KBM-7 (cell line): Measurements from ENCODE around the gene BPIFB4.
"Not testable (repeated sequence)": the region's sequence is repeated elsewhere in the genome, so short reads cannot be mapped to it uniquely, and the experiment has no call there.

Experiments
- DNase-seq: peaks from one replicate; pipeline ENCODE4 v3.0.0-alpha.2; 2015
- in situ Hi-C: fragments of 300-500 bp; cut with MboI; formaldehyde crosslinking; loops from 2 replicates; pipeline ENCODE4 v1.14.3; 2020; ENCODE audit warnings: low sequenced_read_pairs, low pct_unique_long_range_greater_than_20kb, mixed read lengths

BPIFB4 gene

DNA sequence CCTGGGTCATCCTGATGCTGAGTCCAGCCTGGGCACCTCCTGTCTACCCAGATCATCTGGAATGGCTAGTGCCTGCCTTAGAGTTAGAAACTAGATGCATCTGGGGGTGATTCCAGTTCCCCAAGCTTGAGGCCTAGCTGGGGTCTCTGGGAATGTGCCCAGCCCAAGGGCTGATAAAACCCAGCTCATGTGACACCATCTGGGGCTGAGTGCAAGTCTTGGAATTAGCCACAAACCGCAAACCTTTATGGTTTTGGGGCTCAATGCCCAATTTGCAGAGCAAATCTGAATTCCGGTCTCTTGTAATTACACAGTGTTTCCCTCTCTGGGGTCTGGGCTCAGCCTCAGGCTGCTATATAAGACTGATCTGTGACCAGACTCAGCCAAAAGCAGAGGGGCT, at the start of gene BPIFB4:
Gene BPIFB4 (plus strand): TSS at position 385 of the 400 bp plus-strand sequence. CDS start 1,884 bp downstream, outside the sequence.
- in situ Hi-C loops, result no loop called here
- DNase-seq, result no peak

DNA sequence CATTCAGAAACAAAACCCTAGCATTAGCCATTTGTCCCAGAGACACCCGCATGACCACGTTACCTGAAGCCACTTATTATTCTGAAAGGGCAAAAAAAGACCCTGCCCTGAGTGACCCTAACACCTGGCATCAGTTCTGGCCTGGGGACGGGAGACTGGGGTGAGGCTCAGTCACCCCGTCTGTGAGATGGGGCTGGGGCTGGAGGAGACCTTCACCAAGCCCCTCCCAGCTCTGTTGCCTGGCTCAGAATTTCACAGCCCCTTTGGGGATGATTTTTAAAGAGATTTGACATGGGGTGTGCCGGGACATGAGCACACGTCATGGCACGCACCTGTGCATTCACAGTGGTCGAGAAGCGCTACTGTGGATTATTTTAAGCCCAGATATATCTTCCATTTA, 49.4 kb upstream of the BPIFB4 start:
- in situ Hi-C loops, result no loop called here
- DNase-seq, result no peak

DNA sequence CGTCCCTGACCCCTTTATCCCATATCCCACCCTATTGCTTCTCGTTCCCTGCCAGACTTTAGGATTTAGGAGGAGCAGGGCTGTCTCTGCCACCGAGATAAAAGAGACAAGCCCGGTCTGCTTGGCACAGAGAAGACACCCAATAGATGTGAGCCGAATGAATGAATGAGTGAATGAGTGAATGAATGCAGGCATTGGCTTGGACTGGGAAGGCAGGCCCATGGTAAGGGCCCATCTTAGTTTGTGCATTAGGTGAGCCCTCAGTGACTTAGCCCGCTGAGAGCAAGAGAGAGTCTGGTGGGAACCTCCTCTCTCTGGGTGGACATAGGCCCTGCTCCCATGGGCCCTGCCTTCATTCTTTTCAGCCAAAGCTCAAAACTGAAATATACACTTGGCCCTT, 48.9 kb upstream of the BPIFB4 start:
- in situ Hi-C loops, result no loop called here
- DNase-seq, result no peak

GRCh38 chr20:33031531-33031930, 47.9 kb upstream of the BPIFB4 start, which contains the start of gene BPIFB6:
TSS of gene BPIFB6 (plus strand) at chr20:33031648. CDS start at chr20:33031648, 0 bp downstream.
- in situ Hi-C loops, result no loop called here
- DNase-seq, result no peak

- in situ Hi-C loops, result no loop called here
These were observed 46.9 kb upstream of the BPIFB4 start for GRCh38 chr20:33032555-33032954.

DNA sequence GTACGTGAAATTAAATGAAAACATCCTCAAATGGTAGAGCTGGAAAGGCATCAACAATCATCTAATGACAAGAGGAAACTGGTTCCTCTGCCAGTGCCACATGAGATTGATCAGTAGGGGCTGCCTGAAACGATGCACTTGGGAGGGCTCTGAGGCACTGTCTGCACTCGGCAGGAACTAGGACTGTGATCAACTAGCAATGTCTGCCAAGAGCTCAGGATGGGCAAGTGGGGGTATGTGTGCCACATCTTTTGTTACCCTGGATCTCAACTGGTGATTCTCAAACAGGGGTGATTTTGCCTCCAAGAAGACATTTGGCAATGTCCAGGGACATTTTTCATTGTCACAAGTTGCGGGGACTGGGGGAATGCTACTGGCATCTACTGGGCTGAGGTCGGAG, 46.1 kb upstream of the BPIFB4 start:
- no peak for DNase-seq

More at GRCh38 chr20:33032555-33032954, 46.9 kb upstream of the BPIFB4 start:
- DNase-seq, result no peak

DNA sequence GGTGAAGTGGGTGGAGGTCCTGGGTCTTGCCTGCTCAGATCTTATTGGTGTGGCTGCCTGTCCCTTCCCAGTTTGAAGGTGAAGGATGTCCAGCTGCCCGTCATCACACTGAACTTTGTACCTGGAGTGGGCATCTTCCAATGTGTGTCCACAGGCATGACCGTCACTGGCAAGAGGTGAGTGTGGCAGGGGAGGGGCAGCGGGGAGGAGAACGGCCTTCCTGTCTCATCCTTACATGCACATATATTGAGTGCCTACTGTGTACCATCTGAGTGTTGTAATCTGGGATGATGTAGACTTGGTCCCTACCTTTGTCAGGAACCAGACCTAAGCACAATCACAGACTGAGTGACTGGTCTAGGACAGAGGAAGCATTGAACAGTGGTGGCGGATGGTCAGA, 45.3 kb upstream of the BPIFB4 start:
- in situ Hi-C loops, result no loop called here
- DNase-seq, result no peak

More for the DNA sequence above, 46.1 kb upstream of the BPIFB4 start:
- in situ Hi-C loops, result no loop called here

DNA sequence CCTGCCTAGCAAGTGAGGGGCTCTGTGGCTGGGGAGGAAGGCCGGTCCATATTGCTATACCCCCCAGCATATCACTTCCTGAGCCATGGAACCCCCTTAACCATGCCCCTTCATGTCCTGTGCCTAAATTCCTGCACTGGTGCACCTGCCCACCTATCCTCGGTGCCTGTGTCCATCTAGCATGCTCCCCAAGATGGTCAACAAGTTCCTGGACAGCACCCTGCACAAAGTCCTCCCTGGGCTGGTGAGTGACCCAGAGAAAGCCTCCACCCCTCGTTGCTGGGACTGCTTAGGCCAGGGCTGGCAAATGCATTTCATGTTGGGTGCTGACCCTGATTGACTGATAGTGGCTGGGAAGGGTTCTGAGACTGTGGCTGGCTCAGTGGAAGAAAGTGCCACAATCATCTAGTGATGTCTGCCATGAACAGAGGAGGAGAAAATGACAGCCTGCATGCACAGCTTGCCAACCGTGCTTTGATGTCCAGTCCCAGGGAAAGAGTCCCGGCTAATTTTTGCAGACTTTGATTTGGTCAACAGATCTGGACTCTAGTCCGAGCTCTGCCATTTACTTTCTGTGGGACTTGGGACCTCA, 44.4 kb upstream of the BPIFB4 start:
- in situ Hi-C loops, result no loop called here

DNA sequence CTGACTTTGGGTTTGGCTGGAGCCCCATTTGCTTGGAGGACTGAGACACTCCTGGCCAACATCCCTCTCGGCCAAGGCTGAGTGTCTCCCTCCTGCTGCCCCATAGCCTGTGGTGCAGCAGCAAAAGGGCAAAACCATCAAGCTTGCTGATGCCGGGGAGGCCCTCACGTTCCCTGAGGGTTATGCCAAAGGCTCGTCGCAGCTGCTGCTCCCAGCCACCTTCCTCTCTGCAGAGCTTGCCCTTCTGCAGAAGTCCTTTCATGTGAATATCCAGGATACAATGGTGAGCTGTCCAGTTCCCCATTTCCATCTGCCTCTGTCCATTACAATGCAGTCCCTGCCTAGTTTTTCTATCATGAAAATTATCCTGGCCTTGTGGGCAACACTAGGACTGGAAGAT, 42.0 kb upstream of the BPIFB4 start:
- no peak for DNase-seq
- in situ Hi-C loops, result no loop called here

More for the DNA sequence above, 44.4 kb upstream of the BPIFB4 start:
- DNase-seq, result no peak

GRCh38 chr20:33038243-33038642, 41.2 kb upstream of the BPIFB4 start:
- DNase-seq, result no peak
- in situ Hi-C loops, result no loop called here

DNA sequence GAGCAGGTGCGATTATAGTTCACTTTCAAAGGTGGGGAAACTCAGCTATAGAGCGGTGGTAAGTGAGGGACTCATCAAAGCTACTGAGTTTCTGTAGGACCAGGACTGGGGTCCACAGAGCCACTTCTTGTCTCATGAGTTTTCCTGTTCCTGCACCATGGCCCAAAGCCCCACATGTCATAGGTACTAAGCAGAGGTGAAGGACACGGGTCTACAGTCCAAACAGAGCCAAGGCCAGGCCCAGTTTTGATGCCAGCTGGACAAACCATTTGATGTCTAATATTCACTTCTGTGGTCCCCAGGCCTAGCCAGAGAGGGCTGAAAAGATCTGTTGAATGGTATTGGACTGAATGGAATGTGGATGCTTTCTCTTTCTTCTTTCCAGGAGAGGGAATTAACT, 37.0 kb upstream of the BPIFB4 start:
- in situ Hi-C loops, result no loop called here
- DNase-seq, result no peak

- no peak for DNase-seq
- in situ Hi-C loops, result no loop called here
These were observed 36.3 kb upstream of the BPIFB4 start for GRCh38 chr20:33042983-33043730.

GRCh38 chr20:33043731-33044181, 35.7 kb upstream of the BPIFB4 start:
- in situ Hi-C loops, result no loop called here
- no peak for DNase-seq

GRCh38 chr20:33045129-33045721, 34.2 kb upstream of the BPIFB4 start:
- DNase-seq, in situ Hi-C loops: not testable (repeated sequence)

- in situ Hi-C loops, result no loop called here
- no peak for DNase-seq
These were observed 33.0 kb upstream of the BPIFB4 start for GRCh38 chr20:33046412-33046811.

GRCh38 chr20:33051333-33051732, 28.1 kb upstream of the BPIFB4 start:
- in situ Hi-C loops, result no loop called here
- DNase-seq, result no peak

DNA sequence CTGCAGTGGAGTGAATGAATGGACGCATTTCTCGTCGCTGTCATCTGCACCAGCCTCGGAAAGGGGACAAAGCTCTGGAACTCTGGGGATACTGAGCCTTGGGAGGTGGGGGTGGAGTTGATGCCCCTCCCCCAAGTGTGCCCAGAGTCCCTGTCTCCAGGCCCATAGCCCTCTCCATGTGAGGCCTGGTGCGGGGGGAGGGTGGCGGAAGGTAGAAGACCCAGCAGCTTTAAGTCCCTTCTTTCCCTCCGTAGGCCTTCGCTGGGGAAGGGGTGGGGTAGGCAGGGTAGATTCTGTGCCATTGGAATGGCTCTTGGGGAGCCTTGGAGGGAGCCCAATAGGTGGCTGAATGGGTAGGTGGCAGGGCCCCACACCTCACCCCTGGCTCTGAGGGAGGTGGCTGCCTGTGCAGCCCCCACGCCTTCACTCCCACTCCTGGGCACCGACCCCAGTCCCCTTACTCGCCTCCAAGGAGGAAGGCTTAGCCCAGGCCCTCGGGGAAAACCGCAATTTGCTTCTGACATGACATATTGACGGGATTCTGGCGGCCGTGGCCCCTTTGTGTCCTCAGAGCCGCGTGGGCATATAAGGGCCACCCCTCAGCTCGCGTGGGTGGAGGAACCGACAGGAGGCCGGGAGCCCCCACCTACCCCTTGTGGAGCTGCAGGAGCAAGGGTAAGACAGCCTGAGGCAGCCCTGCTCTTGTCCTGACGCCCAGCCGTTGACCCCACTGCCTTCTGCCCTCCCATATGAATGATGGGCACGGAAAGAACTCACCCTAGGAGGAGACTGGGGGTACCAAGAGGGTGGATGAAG, 25.9 kb upstream of the BPIFB4 start, which contains the start of gene BPIFB3:
Gene BPIFB3 (plus strand): TSS at position 613 of the 816 bp plus-strand sequence. CDS start 1,533 bp downstream, outside the sequence.
- in situ Hi-C loops, result no loop called here
- DNase-seq, result no peak

- no peak for DNase-seq
- in situ Hi-C loops, result no loop called here
These were observed 25.1 kb upstream of the BPIFB4 start for GRCh38 chr20:33054381-33054780.

- no peak for DNase-seq
- in situ Hi-C loops, result no loop called here
These were observed 24.7 kb upstream of the BPIFB4 start for GRCh38 chr20:33054791-33055190.
